ENCODE data around the gene CAT. TPM values are rescaled to one million over a fixed set of nuclear protein-coding genes. Genes with fewer than 3 reads are reported as not detected.

The CAT gene
- total RNA-seq, 4 donors from 2014 or later, result 429 to 486 (median 458) TPM

DNA sequence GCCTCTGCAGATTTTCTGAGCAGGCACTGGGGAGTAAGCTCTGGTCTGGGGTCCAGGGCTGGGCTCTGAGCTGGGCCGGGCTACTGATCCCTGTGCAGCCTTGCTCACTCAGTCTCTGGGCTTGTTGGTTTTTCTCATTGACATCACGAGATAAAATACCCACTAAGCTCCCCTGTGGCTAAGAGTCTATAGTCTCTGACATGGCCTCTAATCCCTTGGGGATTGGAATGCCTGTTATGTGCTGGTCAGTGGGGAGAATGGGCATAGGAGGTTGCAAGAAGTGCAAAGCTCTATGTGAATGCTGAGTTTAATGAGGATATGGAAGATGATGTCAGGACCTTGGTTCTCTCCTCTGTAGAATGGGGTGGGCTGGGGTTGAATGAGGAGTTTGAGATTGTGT is 51.6 kb downstream of the CAT start:
- TF ChIP-seq, protein P1, sequence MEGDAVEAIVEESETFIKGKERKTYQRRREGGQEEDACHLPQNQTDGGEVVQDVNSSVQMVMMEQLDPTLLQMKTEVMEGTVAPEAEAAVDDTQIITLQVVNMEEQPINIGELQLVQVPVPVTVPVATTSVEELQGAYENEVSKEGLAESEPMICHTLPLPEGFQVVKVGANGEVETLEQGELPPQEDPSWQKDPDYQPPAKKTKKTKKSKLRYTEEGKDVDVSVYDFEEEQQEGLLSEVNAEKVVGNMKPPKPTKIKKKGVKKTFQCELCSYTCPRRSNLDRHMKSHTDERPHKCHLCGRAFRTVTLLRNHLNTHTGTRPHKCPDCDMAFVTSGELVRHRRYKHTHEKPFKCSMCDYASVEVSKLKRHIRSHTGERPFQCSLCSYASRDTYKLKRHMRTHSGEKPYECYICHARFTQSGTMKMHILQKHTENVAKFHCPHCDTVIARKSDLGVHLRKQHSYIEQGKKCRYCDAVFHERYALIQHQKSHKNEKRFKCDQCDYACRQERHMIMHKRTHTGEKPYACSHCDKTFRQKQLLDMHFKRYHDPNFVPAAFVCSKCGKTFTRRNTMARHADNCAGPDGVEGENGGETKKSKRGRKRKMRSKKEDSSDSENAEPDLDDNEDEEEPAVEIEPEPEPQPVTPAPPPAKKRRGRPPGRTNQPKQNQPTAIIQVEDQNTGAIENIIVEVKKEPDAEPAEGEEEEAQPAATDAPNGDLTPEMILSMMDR (IDR thresholded peaks at IDR 0.05; ENCODE audit: low read depth), result no peak

DNA sequence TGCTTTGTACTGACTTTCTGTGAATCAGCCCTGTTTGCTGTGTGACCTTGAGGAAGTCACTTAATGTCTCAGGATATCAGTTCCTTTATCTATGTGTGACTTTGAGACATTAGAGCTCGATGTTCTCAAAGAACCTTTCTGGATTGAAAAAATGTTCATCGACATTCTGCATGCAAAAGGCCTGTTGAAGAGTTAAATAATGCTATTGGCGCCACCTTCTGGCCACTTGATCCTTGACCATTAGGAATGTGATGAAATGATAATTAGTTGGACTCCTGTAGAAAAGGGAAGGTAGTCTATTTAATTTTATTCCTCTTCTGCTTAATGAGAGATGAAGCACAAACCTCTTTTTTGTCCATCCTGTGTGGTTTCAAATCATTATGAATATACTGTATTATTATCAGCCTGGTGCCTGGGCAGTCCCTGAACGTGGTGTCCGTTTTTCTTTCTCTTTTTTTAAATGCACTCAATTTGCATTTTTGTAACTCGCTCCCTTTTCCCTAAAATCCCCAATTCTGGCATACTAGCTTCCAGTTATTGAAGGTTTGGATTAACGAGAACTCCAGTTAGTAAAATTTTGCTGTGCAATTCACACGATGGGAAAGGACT is 54.2 kb downstream of the CAT start:
- TF ChIP-seq, protein P1 (IDR thresholded peaks at IDR 0.05; ENCODE audit: low read depth), result no peak

DNA sequence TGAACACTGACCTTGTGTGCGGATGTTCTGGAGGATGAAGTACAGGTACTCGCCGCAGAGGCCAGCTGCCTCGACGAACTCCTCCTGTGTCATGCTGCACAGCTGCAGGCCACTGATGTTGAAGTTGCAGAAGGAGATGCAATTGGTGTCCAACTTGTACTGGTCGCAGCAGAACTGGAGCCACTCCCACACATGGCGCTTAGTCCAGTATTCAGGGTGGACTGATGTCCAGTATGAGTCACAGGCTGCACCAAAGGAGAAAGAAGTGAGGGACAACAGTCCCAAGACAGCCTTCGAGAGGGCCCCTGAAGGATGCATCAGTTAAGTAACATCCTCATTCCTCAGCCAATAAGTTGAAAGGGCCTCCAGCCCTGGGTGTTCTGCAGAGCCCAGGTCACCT is 54.7 kb downstream of the CAT start:
- TF ChIP-seq, protein P1 (IDR thresholded peaks at IDR 0.05; ENCODE audit: low read depth), result no peak

DNA sequence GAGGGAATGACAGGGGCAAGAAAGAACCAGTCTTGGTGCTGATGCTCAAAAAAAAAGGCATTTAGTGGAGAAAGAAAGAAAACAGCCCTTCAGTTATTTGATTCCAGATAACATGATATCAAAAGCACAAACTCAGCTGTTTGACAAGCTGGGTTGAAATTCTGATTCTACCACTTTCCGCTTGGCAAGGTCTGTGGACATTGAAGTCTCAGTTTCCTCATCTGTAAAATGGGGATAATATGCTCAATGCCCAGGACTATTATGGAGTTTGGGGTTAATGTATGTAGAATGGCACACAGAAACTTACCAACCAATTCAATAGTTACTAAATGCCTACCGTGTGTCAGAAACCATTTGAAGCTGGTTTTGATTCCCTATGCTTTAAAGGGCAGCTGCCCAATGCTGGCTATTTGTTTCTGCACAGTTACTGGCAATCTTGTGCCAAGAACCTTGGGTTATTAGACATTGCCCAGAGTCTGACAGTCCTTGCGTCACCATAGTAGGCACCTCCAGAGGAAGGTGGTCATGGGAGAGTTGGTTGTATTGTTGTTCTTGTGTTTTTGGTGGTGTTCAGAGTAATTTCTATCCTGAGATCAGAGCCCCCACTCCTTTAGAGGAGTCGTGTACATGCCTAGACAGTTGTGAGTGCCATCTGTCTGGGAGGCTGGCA is 55.3 kb downstream of the CAT start:
- TF ChIP-seq, protein P1 (IDR thresholded peaks at IDR 0.05; ENCODE audit: low read depth), result no peak

DNA sequence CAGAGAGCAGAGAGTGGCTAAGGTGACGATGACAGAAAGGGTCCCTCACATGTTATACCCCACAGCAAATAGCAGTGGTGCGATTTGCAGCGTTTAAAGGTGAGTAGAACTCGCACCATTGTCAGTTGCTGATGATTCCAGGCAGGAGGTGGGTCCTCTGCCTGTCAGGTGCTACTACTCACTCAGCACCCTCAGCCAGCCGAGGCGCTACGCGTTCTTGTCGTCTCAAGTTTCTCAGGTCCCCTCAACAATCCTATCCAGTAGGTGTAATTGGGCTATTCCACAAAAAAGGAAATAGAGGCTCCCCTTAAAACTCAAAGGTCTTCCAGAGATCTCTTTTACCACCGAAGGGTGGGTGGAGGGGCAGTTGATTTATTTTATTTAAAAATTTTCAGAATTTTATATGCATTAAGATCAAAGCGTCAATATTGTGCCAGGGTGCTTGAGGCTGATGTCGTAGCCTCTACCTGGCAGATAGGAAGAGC is 56.5 kb downstream of the CAT start:
- TF ChIP-seq, protein P1 (IDR thresholded peaks at IDR 0.05; ENCODE audit: low read depth), result no peak

DNA sequence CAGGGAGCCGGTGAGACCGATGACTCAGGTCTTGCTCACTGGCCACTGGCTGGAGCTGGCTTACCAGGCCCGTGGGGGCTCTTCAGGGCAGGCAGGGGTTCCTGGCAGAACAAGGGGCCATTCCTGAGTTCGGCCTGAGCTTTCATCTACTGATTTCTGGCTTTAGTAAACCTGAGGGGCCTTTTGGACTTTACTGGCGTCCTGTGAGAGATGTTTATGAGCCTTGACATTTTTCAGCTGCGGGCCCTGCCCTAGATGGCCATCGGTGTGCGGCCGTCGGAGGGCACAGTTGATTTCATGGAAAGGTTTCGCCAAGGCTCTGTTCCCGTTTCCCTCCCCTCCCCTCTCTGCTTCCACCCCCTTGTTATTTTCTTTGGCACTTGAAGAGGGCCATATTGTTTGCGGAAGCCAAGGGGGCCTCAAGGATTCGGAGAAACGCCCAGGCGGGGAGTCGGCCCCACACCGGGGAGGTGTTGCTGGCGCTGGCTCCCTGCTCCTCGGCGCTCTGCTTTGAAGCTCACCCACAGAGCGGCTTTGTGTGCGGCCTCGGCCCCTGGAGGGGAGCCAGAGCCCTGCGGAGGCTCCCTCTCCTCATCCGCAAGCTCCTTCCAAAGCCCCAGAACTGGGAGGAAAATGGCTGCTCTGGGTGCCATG is 57.1 kb downstream of the CAT start:
- TF ChIP-seq, protein P1 (IDR thresholded peaks at IDR 0.05; ENCODE audit: low read depth), result no peak
